GM12873 (cell line): ENCODE data around the gene AGAP1.

Source experiments
- CTCF ChIP-seq: IDR thresholded peaks from 2 replicates; pipeline ENCODE4 v1.5.1; 2012; ENCODE audit warnings: low read depth, mild to moderate bottlenecking, moderate library complexity, low read length, control low read depth; ENCODE audit not compliant: insufficient read depth; ENCODE audit errors: missing control alignments

Gene AGAP1

DNA sequence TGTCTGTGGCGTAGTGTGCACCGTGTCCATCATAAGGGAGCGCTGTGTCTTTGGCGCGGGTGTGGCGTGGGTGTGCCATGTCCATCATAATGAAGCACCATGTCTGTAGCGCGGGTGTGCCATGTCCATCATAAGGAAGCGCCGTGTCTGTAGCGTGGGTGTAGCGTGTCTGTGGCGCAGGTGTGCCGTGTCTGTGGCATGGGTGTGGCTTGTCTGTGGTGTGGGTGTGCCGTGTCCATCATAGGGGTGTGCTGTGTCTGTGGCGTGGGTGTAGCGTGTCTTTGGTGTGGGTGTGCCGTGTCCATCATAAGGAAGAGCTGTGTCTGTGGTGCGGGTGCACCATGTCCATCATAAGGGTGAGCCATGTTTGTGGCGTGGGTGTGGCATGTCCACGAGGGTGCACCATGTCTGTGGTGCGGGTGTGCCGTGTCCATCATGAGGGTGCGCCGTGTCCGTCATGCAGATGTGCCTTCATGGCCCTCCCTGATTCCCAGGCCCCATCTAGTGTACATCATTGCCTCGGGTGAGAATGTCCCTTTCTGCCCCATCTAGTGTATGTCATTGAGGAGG, 399.4 kb downstream of the AGAP1 start:
- TF ChIP-seq CTCF = no peak

DNA sequence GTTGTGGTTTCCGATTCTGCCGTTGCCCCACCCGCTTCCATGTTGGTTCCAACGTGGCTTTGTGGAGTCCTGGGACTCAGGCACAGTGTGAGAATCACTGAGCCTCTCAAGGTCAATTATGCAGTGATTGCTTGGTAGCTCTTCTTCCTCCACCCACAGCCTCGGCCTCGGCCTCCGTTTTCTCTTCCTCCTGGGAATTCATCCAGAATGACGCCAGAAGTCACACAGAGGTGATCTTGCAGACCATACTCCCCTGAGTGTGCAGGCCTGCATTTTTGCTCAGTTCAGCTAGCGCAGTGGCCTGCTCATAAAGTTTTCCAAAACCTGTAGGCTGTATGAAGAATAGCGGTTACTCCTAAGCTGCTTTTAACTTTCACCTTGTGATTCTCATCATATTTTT, 401.0 kb downstream of the AGAP1 start:
- TF ChIP-seq CTCF = no peak

GRCh38 chr2:235896061-235896460, 402.2 kb downstream of the AGAP1 start:
- TF ChIP-seq CTCF = no peak

- no peak for TF ChIP-seq CTCF
Measured at GRCh38 chr2:235897992-235898391, 404.1 kb downstream of the AGAP1 start.

DNA sequence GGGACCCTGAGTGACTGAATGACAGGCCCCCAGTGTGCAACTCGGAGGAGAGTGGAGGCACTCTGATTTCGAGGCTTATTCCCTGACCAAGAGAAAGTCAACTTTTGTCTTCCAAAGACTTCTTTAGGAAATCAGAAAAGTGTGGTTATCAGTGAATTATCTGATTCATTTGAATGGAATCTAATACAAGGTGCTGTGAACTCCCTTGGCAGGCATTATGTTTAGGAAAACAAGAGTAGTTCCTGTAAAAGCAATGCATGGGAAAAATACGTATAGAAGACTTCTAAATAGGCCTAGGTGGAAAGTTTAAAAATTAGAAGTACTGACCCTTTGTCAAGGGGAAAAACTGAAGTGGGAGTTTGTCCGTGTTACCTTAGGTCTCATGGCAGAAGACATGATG, 404.9 kb downstream of the AGAP1 start:
- no peak for TF ChIP-seq CTCF

DNA sequence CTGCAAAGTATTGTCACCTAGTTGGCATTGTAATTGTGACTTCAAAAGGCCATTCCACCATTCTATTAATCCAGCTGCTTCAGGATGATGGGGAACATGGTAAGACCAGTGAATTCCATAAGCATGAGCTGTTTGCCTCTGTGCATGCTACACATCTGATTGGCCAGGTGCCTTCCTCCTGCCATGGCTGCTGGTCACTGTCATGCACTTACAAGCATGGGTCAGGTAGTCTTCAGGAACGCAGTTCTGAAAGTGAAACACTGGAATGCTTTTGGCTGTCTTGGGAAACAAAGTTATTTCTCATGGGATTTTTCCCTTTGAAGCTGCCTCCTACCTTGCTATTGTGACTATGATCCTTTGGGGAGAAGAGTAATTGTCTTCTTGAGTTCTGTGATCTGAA, 406.8 kb downstream of the AGAP1 start:
- no peak for TF ChIP-seq CTCF

DNA sequence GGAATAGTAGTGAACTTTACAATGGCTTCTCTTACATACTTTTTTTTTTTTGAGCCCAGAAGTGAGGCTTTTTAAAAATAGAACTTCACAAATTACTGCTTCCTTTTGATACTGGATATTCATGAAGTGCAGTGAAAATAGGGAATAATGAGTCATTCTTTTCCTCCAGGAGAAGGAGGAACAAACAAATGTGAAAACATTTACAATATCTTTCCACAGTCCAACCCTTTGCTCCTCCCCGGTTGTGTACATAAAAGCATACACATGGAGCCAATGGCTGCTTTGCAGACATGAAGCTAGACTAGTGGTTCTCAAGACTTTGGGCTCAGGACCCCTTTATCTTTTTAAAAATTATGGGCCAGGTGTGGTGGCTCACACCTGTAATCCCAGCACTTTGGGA, 407.4 kb downstream of the AGAP1 start:
- TF ChIP-seq CTCF = no peak
